GM12878 (cell line): ENCODE data around the gene CSDE1.

Experiments used
- CEBPB ChIP-seq, 2 experiments: fragments of 150-350 bp in 1 of 2; IDR thresholded peaks; 2 replicates each; pipeline ENCODE4 v1.6.1; 2012 to 2014; ENCODE audit warnings: low read depth in 2 of 2, low read length in 2 of 2, borderline replicate concordance in 1 of 2, inconsistent platforms in 1 of 2
- CTCF ChIP-seq, 3 experiments: IDR thresholded peaks in 2 of 3; conservative IDR thresholded peaks in 1 of 3; 2 replicates each; pipeline ENCODE4 v1.5.1; 2011; ENCODE audit warnings: low read depth in 3 of 3, low read length in 3 of 3, mild to moderate bottlenecking in 3 of 3, control low read depth in 2 of 3, moderate library complexity in 2 of 3, inconsistent platforms in 1 of 3, mixed read lengths in 1 of 3; ENCODE audit not compliant: control insufficient read depth in 2 of 3, insufficient read depth in 1 of 3; ENCODE audit errors: extremely low read depth in 1 of 3
- ELK1 ChIP-seq: IDR thresholded peaks from 2 replicates; pipeline ENCODE4 v1.6.1; 2012; ENCODE audit warnings: low read depth, low read length, improper control_type of control experiment
- IRF5 ChIP-seq: fragments of 450-650 bp; IDR thresholded peaks from 2 replicates; pipeline ENCODE4 v1.6.1; 2017; ENCODE audit warnings: borderline replicate concordance
- MAX ChIP-seq: IDR thresholded peaks from 2 replicates; pipeline ENCODE4 v1.6.1; 2012; ENCODE audit warnings: low read depth, low read length, improper control_type of control experiment
- MLLT1 ChIP-seq: fragments of 450-650 bp; IDR thresholded peaks from 2 replicates; pipeline ENCODE4 v1.6.1; 2016; ENCODE audit warnings: mild to moderate bottlenecking
- NFXL1 ChIP-seq: fragments of 450-650 bp; IDR thresholded peaks from 2 replicates; pipeline ENCODE4 v1.6.1; 2017; ENCODE audit warnings: antibody characterized with exemption, mild to moderate bottlenecking, borderline replicate concordance

GRCh38 chr1:114715952-114716303 lies 41.9 kb downstream of the CSDE1 start:
- TF ChIP-seq IRF5 = no peak
- no peak for TF ChIP-seq ELK1
- TF ChIP-seq CTCF (IDR thresholded peaks at IDR 0.05 in 2 of 3, conservative IDR thresholded peaks at IDR 0.05 in 1 of 3; ENCODE audit: control insufficient read depth in 2 of 3, extremely low read depth in 1 of 3, insufficient read depth in 1 of 3, low read depth in 3 of 3, low read length in 3 of 3) = no peak
- TF ChIP-seq CEBPB (IDR thresholded peaks at IDR 0.05; ENCODE audit: borderline replicate concordance in 1 of 2, low read depth in 2 of 2, low read length in 2 of 2) = no peak
- no peak for TF ChIP-seq MLLT1
- TF ChIP-seq NFXL1 = no peak
- no peak for TF ChIP-seq MAX
